Measurements from ENCODE around the gene CA11.

GRCh38 chr19:48591021-48591420 is 55.0 kb downstream of the CA11 start:
- TF ChIP-seq POLR2A (IDR thresholded peaks at IDR 0.05) (no peak), CTCF (IDR thresholded peaks at IDR 0.05) (no peak)
